Tibial artery (tissue), 4 donors: ENCODE results near the gene NUP54.

ENCODE experiments used
- DNase-seq, 2 donors: peaks; one replicate each; pipeline ENCODE4 v3.0.0-alpha.2; 2019
- H3K27ac ChIP-seq, 2 donors: fragments of 200-600 bp; sonication (generic) in 1 of 2; 1 replicate in 1 of 2; 2 replicates in 1 of 2; pipeline ENCODE4 v1.5.1; 2018 to 2019; ENCODE audit warnings: mild to moderate bottlenecking in 1 of 2
- H3K27me3 ChIP-seq, 2 donors: fragments of 200-600 bp; sonication (generic) in 1 of 2; one replicate each; pipeline versions ENCODE4 v1.5.1 to v1.6.0; 2016 to 2019
- H3K36me3 ChIP-seq, 3 donors: fragments of 200-600 bp; sonication (generic) in 2 of 3; one replicate each; pipeline ENCODE4 v1.5.1; 2016 to 2019; ENCODE audit warnings: mild to moderate bottlenecking in 2 of 3
- H3K4me1 ChIP-seq, 4 donors: fragments of 200-600 bp; sonication (generic) in 2 of 4; 1 replicate in 3 of 4; 2 replicates in 1 of 4; pipeline ENCODE4 v1.5.1; 2016 to 2019
- H3K4me3 ChIP-seq, 2 donors: fragments of 200-600 bp; sonication (generic) in 1 of 2; 1 replicate in 1 of 2; 2 replicates in 1 of 2; pipeline ENCODE4 v1.5.1; 2018 to 2019; ENCODE audit warnings: mild to moderate bottlenecking in 2 of 2
- H3K9me3 ChIP-seq, 3 donors: fragments of 200-600 bp; sonication (generic) in 1 of 3; one replicate each; pipeline ENCODE4 v1.5.1; 2016 to 2019
- CTCF ChIP-seq, 2 experiments: fragments of 200-600 bp in 1 of 2; fragments of 450-650 bp in 1 of 2; IDR thresholded peaks; one replicate each; pipeline ENCODE4 v1.5.1; 2017 to 2019; ENCODE audit warnings: antibody characterized with exemption in 2 of 2, mild to moderate bottlenecking in 1 of 2, moderate library complexity in 1 of 2
- intact Hi-C: fragments of 100-400 bp; cut with DNase I; formaldehyde crosslinking; loops from one replicate; pipeline ENCODE4 v1.15.0; 2023; ENCODE audit warnings: low total_unique reads

Gene NUP54

GRCh38 chr4:76105652-76106051 lies 42.5 kb downstream of the NUP54 start:
- H3K27ac ChIP-seq = no peak overlapping the region
- no peaks in the 10 kb centered on the region for H3K9me3 ChIP-seq
- H3K4me1 ChIP-seq = no peaks in the 10 kb centered on the region
- H3K4me3 ChIP-seq = no peak overlapping the region
- H3K27me3 ChIP-seq = no peaks in the 10 kb centered on the region
- no peaks in the 10 kb centered on the region for H3K36me3 ChIP-seq
- no peak for TF ChIP-seq CTCF (IDR thresholded peaks at IDR 0.05)
- no peak for DNase-seq
- intact Hi-C loops = no loop called here

GRCh38 chr4:76096076-76096475 lies 52.1 kb downstream of the NUP54 start:
- no peak overlapping the region for H3K4me3 ChIP-seq
- intact Hi-C loops = no loop called here
- H3K27ac ChIP-seq = no peak overlapping the region
- no peaks in the 10 kb centered on the region for H3K36me3 ChIP-seq
- no peak for TF ChIP-seq CTCF (IDR thresholded peaks at IDR 0.05)
- no peaks in the 10 kb centered on the region for H3K9me3 ChIP-seq
- no peaks in the 10 kb centered on the region for H3K27me3 ChIP-seq
- H3K4me1 ChIP-seq = no peaks in the 10 kb centered on the region
- no peak for DNase-seq

GRCh38 chr4:76095568-76095967 lies 52.6 kb downstream of the NUP54 start:
- TF ChIP-seq CTCF (IDR thresholded peaks at IDR 0.05) = no peak
- no peak overlapping the region for H3K4me3 ChIP-seq
- no peaks in the 10 kb centered on the region for H3K9me3 ChIP-seq
- H3K27ac ChIP-seq = no peak overlapping the region
- H3K36me3 ChIP-seq = no peaks in the 10 kb centered on the region
- DNase-seq = no peak
- no peaks in the 10 kb centered on the region for H3K27me3 ChIP-seq
- intact Hi-C loops = no loop called here
- H3K4me1 ChIP-seq = no peaks in the 10 kb centered on the region

GRCh38 chr4:76091052-76091451 lies 57.1 kb downstream of the NUP54 start:
- Histone ChIP-seq H3K9me3 (no peaks in the 10 kb centered on the region), H3K4me3 (no peak overlapping the region), H3K27ac (no peak overlapping the region), H3K36me3 (no peaks in the 10 kb centered on the region), H3K4me1 (peaks cover 0 to 13% (median 4%) of the 10 kb centered on the region in 4 donors), H3K27me3 (no peaks in the 10 kb centered on the region)
- no peak for DNase-seq
- intact Hi-C loops = no loop called here
- TF ChIP-seq CTCF (IDR thresholded peaks at IDR 0.05) = no peak

- Histone ChIP-seq H3K27me3 (no peaks in the 10 kb centered on the region), H3K27ac (no peak overlapping the region), H3K4me1 (peaks cover 0 to 13% (median 4%) of the 10 kb centered on the region in 4 donors), H3K9me3 (no peaks in the 10 kb centered on the region), H3K36me3 (no peaks in the 10 kb centered on the region), H3K4me3 (no peak overlapping the region)
- intact Hi-C loops = no loop called here
- no peak for TF ChIP-seq CTCF (IDR thresholded peaks at IDR 0.05)
- DNase-seq = peak in 1 of 2 donors; percentile 64
These were observed 57.9 kb downstream of the NUP54 start for GRCh38 chr4:76090241-76090691.

- no peak overlapping the region for H3K4me3 ChIP-seq
- H3K27me3 ChIP-seq = no peaks in the 10 kb centered on the region
- H3K27ac ChIP-seq = no peak overlapping the region
- no peak for TF ChIP-seq CTCF (IDR thresholded peaks at IDR 0.05)
- no peaks in the 10 kb centered on the region for H3K9me3 ChIP-seq
- H3K4me1 ChIP-seq = peaks cover 0 to 13% (median 4%) of the 10 kb centered on the region in 4 donors
- no peaks in the 10 kb centered on the region for H3K36me3 ChIP-seq
- intact Hi-C loops = no loop called here
- no peak for DNase-seq
These were observed 59.5 kb downstream of the NUP54 start for GRCh38 chr4:76088719-76089118.
